ENCODE measurements around the gene CRELD2. TPM values are rescaled to one million over a fixed set of nuclear protein-coding genes. Genes with fewer than 3 reads are reported as not detected.
A peak's percentile ranks its signal among the peaks of the same experiment; 100 is the strongest.

Gene CRELD2
- total RNA-seq, 2 experiments from 2014 or later: 32.6 to 34.8 TPM

- H3K27me3 Mint-ChIP-seq: no peaks in the 10 kb centered on the region
- H3K36me3 Mint-ChIP-seq: peaks cover 36% of the 10 kb centered on the region
- DNase-seq: no peak
- H3K4me3 Mint-ChIP-seq: peak overlapping the region; percentile 32
- H3K27ac Mint-ChIP-seq: peak overlapping the region; percentile 51
- no peaks in the 10 kb centered on the region for H3K9me3 Mint-ChIP-seq
- H3K4me1 Mint-ChIP-seq: peaks cover 42% of the 10 kb centered on the region
These were observed 47.8 kb downstream of the CRELD2 start for GRCh38 chr22:49966041-49966773.

- H3K27ac Mint-ChIP-seq: peak overlapping the region; percentile 66
- peak overlapping the region; percentile 56 for H3K4me3 Mint-ChIP-seq
- H3K4me1 Mint-ChIP-seq: peaks cover 42% of the 10 kb centered on the region
- DNase-seq: no peak
- H3K36me3 Mint-ChIP-seq: peaks cover 30% of the 10 kb centered on the region
- H3K9me3 Mint-ChIP-seq: no peaks in the 10 kb centered on the region
- H3K27me3 Mint-ChIP-seq: no peaks in the 10 kb centered on the region
These were observed 48.6 kb downstream of the CRELD2 start for GRCh38 chr22:49966774-49967705.

- H3K27ac Mint-ChIP-seq: peak overlapping the region; percentile 66
- peaks cover 26% of the 10 kb centered on the region for H3K36me3 Mint-ChIP-seq
- H3K4me1 Mint-ChIP-seq: peaks cover 42% of the 10 kb centered on the region
- H3K9me3 Mint-ChIP-seq: no peaks in the 10 kb centered on the region
- no peak for DNase-seq
- H3K27me3 Mint-ChIP-seq: no peaks in the 10 kb centered on the region
- H3K4me3 Mint-ChIP-seq: no peak overlapping the region
These were observed 49.3 kb downstream of the CRELD2 start for GRCh38 chr22:49967706-49968208.

DNA sequence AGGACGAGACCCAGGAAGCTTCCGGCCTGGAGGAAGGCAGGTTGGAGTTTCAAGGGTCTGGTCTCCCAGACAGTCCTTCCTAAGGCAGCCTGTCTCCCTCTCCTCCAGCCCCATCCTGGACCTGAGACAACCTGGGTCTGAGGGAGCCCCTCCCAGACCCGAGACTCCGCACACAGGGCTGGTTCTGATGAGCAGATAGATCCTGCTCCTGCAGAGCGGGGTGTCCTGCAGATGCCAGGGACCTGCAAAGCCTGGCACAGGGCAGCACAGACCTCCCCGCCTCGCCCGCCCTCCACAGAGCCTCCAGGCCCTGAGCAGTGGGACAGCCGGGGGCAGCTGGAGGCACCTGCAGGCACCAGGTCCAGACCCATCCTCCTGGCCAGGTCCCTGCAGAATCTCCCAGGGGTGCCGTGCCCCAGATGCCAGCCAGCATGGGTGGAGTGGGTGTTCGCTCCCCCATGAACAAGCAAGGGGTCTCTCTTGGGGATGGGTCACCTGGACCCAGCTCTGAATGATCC lies 49.9 kb downstream of the CRELD2 start:
- no peak for DNase-seq
- Mint-ChIP-seq H3K36me3 (peaks cover 20% of the 10 kb centered on the region), H3K9me3 (no peaks in the 10 kb centered on the region), H3K4me1 (peaks cover 42% of the 10 kb centered on the region), H3K27ac (no peak overlapping the region), H3K4me3 (no peak overlapping the region), H3K27me3 (no peaks in the 10 kb centered on the region)

DNA sequence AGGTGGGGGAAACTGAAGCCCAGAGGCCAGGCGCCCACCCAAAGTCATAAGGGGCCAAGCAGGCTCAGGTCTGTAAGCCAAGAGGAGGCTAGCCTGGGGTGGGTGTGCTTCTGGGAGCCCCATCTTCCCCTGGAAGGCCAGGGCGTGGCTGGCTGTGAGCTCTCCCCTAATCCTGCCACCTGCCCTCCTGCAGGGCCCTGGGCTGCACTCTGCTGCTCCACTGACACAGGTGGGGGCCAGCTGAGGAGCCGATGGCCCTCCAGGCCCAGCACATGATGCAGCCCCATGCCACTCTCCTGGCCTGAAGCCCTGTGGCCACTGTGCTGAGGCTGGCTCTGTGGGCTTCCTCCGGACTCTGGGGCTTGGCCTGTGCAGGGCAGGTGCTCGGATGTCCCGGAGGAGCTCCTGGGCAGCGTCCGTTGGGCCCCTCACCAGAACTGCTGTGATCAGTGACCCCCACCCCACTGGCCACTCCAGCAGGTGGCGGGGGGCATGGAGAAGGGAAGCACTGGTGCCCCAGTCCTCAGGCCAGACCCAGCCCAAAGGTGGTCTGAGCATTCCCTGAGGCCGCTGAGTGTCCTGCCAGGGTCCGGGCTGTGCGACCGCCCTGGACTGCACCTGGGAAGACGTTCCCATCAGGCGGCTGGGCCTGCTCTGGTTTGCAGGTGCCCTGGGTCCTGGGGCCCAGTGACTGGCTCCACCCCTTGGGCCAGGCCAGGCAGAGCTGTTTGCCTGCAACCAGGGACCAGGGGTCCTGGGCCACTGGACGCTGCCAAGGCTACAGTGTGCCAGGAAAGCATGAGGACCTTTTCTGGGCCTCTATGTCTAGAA lies 50.6 kb downstream of the CRELD2 start:
- Mint-ChIP-seq H3K36me3 (peaks cover 14% of the 10 kb centered on the region), H3K9me3 (no peaks in the 10 kb centered on the region), H3K27me3 (no peaks in the 10 kb centered on the region), H3K27ac (no peak overlapping the region), H3K4me3 (no peak overlapping the region), H3K4me1 (peaks cover 35% of the 10 kb centered on the region)
- DNase-seq: no peak

DNA sequence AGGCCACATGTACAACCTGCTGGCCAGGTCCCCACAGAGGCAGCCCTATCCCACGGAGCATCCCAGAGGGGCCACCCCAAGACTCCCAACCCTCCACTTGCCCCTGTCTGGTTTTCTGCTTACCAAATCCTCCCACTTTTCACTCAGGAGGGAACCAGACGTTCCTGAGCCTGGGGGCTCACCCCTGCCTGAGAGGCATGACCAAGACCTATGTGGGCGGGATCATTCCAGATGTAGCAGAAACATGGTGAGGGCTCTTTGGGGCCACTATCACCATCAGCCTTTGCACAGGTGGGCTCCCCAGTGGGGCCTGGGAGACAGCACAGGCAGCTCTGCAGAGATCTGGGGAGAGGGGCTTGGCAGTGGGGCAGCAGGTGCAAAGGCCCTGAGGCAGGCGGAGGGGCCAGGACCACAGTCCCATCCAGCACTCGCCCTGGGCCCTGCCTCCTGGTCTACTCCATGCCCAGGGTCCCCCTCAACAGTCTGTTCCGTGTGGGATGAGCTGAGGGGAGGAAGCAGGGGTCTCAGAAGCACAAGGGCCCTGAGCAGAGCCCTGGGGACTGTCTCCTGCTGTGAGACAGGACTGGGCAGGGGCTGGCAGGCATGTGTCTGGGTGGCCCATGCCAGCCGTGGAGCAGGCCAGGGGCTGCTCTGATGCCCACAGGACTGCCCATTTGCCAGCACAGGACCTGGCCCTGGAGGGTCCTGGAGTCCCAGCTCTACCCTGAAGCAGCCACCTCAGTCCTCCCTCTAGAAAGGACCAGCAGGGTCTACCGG lies 51.5 kb downstream of the CRELD2 start:
- peaks cover 5% of the 10 kb centered on the region for H3K36me3 Mint-ChIP-seq
- peak overlapping the region; percentile 90 for H3K27ac Mint-ChIP-seq
- no peak for DNase-seq
- no peaks in the 10 kb centered on the region for H3K27me3 Mint-ChIP-seq
- no peaks in the 10 kb centered on the region for H3K9me3 Mint-ChIP-seq
- H3K4me1 Mint-ChIP-seq: peaks cover 27% of the 10 kb centered on the region
- H3K4me3 Mint-ChIP-seq: peak overlapping the region; percentile 82

- Mint-ChIP-seq H3K4me3 (peak overlapping the region; percentile 82), H3K9me3 (peaks cover 5% of the 10 kb centered on the region), H3K36me3 (peaks cover 8% of the 10 kb centered on the region)
These were observed 52.2 kb downstream of the CRELD2 start for GRCh38 chr22:49970528-49971231.

DNA sequence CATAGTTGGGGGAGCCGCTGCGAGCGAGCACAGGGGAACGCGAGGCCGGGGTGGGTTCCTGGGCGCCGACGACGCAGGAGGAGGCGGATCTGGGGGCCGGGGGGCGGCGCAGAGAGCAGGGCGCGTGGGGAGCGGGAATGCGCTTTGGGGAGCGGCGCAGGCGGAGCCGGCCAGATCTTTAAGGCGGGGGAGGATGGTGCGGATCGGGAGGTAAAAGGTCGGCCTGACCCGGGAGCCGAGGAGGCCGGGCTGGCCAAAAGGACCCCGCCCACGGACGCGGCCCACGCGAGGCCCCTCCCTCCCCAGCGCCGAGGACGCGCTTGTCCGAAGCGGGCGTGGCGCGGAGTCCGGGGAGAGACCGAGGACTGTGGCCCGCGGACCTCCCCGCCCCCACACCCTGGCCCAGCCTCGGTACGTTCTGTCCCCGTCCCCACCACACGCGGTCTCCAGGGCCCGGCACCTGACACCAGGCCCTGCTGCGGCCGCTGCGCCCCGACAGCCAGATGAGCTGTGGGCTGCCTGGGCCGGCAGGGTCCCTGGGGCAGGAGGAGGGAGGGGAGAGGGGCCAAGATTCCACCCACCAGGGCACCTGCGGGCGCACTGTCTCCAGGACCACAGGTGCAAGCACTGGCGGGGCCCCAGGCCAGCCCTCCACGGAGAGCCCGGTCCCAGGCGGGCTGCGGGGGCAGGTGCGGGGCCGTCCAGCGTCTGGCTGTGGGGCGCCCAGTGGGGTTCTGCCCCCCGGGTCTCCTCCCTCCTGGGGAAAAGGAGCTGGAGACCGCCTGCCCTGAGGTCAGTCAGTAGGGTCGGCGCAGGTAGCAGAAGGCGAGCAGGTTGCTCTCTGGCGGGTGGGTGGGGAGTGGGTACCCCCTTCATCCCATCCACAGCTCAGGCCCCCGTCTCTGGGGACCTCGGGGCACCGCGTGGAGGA lies 53.1 kb downstream of the CRELD2 start:
- H3K9me3 Mint-ChIP-seq: peaks cover 6% of the 10 kb centered on the region
- peaks cover 11% of the 10 kb centered on the region for H3K36me3 Mint-ChIP-seq
- H3K27ac Mint-ChIP-seq: peak overlapping the region; percentile 90
- H3K4me1 Mint-ChIP-seq: peaks cover 33% of the 10 kb centered on the region
- H3K27me3 Mint-ChIP-seq: peaks cover 5% of the 10 kb centered on the region
- peak; percentile 88 for DNase-seq
- peak overlapping the region; percentile 82 for H3K4me3 Mint-ChIP-seq

More at GRCh38 chr22:49970528-49971231, 52.2 kb downstream of the CRELD2 start:
- peak overlapping the region; percentile 90 for H3K27ac Mint-ChIP-seq
- DNase-seq: peak; percentile 97
- H3K4me1 Mint-ChIP-seq: peaks cover 30% of the 10 kb centered on the region
- peaks cover 5% of the 10 kb centered on the region for H3K27me3 Mint-ChIP-seq

DNA sequence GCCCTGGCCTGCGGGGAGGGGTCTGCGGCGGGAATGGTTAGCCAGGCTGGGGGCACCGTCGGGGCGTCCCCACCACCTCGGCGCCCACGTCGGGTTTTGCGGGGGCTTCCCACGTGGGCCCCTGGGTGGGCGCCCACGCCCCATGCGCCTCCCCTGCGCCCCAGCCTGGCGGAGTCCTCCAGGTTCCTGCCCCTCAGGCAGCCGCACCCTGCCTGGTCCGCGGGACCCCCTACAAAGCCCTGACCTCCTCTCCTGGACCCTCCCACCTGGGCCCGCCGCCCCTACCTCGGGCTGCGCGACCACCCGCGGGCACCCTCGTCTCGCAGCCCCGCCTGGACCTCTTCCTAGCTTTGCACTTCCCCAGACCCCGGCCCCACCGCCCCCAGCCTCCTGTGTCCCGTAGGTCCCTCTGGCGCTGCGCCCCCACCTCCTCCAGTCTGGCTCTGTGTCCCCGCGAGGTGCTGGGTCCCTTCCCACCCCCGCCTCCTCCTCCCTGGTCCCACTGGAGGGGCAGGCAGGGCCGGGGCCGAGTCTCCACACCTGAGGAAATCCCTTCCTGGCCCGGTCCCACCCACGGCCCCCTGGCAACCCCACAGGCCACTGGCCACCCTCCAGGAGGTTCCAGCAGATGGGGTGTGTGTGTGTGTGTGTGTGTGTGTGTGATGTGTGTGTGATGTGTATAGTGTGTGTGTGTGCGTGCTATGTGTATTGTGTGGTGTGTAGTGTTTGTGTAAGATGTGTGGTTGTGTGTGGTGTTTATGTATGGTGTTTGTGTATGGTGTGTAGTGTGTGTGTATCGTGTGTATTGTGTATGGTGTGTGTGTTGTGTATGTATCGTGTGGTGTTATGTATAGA lies 54.0 kb downstream of the CRELD2 start:
- Mint-ChIP-seq H3K4me3 (no peak overlapping the region), H3K27me3 (peaks cover 5% of the 10 kb centered on the region), H3K9me3 (peaks cover 11% of the 10 kb centered on the region), H3K36me3 (peaks cover 16% of the 10 kb centered on the region), H3K27ac (no peak overlapping the region), H3K4me1 (peaks cover 34% of the 10 kb centered on the region)
- DNase-seq: no peak

DNA sequence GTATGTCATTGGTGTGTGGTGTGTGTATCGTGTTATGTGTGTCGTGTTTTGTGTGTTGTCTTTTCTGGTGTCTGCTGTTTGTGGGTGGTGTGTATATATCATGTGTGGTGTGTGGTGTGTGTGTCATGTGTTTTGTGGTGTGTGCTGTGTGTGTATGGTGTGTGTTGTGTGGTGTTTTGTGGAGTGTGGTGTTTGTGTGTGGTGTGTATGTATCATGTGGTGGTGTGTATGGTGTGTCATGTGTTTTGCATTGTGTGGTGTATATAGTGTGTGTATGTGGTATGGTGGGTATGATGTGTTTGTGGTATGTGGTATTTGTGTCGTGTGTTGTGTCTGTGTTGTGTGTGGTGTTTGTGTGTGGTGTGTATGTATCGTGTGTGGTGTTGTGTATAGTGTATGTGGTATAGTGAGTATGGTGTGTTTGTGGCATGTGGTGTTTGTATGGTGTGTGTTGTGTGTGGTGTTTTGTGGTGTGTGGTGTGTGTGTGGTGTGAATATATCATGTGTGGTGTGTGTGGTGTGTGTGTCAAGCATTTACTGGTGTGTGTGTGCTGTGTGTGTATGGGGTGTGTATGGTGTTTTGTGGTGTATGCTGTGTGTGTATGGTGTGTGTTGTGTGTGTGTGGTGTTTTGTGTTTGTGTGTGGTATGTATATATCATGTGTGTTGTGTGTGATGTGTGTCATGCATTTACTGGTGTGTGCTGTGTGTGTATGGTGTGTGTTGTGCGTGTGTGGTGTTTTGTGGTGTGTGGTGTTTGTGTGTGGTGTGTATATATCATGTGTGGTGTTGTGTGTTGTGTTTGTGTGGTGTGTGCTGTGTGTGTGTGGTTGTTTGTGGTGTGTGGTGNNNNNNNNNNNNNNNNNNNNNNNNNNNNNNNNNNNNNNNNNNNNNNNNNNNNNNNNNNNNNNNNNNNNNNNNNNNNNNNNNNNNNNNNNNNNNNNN lies 54.9 kb downstream of the CRELD2 start:
- H3K36me3 Mint-ChIP-seq: peaks cover 20% of the 10 kb centered on the region
- no peak overlapping the region for H3K27ac Mint-ChIP-seq
- H3K9me3 Mint-ChIP-seq: peaks cover 14% of the 10 kb centered on the region
- DNase-seq: no peak
- peaks cover 29% of the 10 kb centered on the region for H3K4me1 Mint-ChIP-seq
- no peak overlapping the region for H3K4me3 Mint-ChIP-seq
- H3K27me3 Mint-ChIP-seq: peaks cover 5% of the 10 kb centered on the region
